Right lobe of liver (tissue), 4 donors: ENCODE results near the gene SHISA6.

Experiments used
- CTCF ChIP-seq, 4 donors: fragments of 200-600 bp in 3 of 4; fragments of 450-650 bp in 1 of 4; IDR thresholded peaks; one replicate each; pipeline versions ENCODE4 v1.5.1 to v1.8.0; 2016 to 2022; ENCODE audit warnings: antibody characterized with exemption in 4 of 4, mild to moderate bottlenecking in 2 of 4
- POLR2A ChIP-seq: fragments of 450-650 bp; IDR thresholded peaks from one replicate; pipeline ENCODE4 v1.6.1; 2017; ENCODE audit warnings: antibody characterized with exemption, mild to moderate bottlenecking
- donor health status: DM: no; HTN: no; CAD: no.
- donor health status: DM: no; HTN: no; CAD: no.
- donor health status: DM: no; HTN: yes; CAD: no.

GRCh38 chr17:11383157-11383556, 142.1 kb downstream of the SHISA6 start:
- no peak for TF ChIP-seq CTCF (IDR thresholded peaks at IDR 0.05)
- TF ChIP-seq POLR2A, result no peak
